Measurements from ENCODE around the gene TPM3. TPM values are rescaled to one million over a fixed set of nuclear protein-coding genes. Genes with fewer than 3 reads are reported as not detected.
A peak's percentile ranks its signal among the peaks of the same experiment; 100 is the strongest.

Gene TPM3
- total RNA-seq, 1 experiment from 2014 or later: 681 TPM

GRCh38 chr1:154158307-154159125 lies 33.4 kb downstream of the TPM3 start:
- H3K9me3 Mint-ChIP-seq (ENCODE audit: unreplicated experiment): no peaks in the 10 kb centered on the region
- peaks cover 93% of the 10 kb centered on the region for H3K36me3 Mint-ChIP-seq (ENCODE audit: insufficient read depth, unreplicated experiment)
- no peaks in the 10 kb centered on the region for H3K27me3 Mint-ChIP-seq (ENCODE audit: insufficient read depth, unreplicated experiment)
- Histone ChIP-seq H3K4me3 (ENCODE audit: low read depth, low read length) (no peak overlapping the region), H3K9me3 (no peaks in the 10 kb centered on the region), H3K4me1 (peaks cover 13% of the 10 kb centered on the region; the same call in 1 of the 2 replicates), H3K36me3 (ENCODE audit: control insufficient read depth, insufficient read depth, low read length) (no peaks in the 10 kb centered on the region; the same call in none of the 2 replicates), H3K27me3 (replicated peaks; ENCODE audit: control insufficient read depth, insufficient read depth, low read length) (no peaks in the 10 kb centered on the region)
- peak overlapping the region; percentile 75 for H3K27ac Mint-ChIP-seq (ENCODE audit: unreplicated experiment)
- no peak for DNase-seq
- ChIA-PET POLR2A (interaction anchor here (1.0 kb wide), 1 partner anchor 168 kb away, joined by 3 read pairs; no protein-coding TSS in a partner anchor), CTCF (interaction anchor here (1.0 kb wide), 1 partner anchor 176 kb away, joined by 4 read pairs; no protein-coding TSS in a partner anchor)
- no TSS peak for BruUV-seq (replicated peaks)
- intact Hi-C loops (cut with micrococcal nuclease; ENCODE audit: unreplicated experiment): no loop called here
- TF ChIP-seq CTCF (IDR thresholded peaks at IDR 0.05; ENCODE audit: insufficient read depth in 1 of 2, low read depth in 1 of 2, low read length in 1 of 2, severe bottlenecking in 1 of 2, unreplicated experiment in 1 of 2): no peak
- H3K4me1 Mint-ChIP-seq (ENCODE audit: low read depth, unreplicated experiment): peaks cover 24% of the 10 kb centered on the region
- no peak overlapping the region for H3K4me3 Mint-ChIP-seq (ENCODE audit: unreplicated experiment)

- Mint-ChIP-seq H3K36me3 (ENCODE audit: insufficient read depth, unreplicated experiment) (peaks cover 85% of the 10 kb centered on the region), H3K27ac (ENCODE audit: unreplicated experiment) (peak overlapping the region; percentile 75), H3K27me3 (ENCODE audit: insufficient read depth, unreplicated experiment) (no peaks in the 10 kb centered on the region), H3K4me1 (ENCODE audit: low read depth, unreplicated experiment) (peaks cover 18% of the 10 kb centered on the region), H3K9me3 (ENCODE audit: unreplicated experiment) (no peaks in the 10 kb centered on the region), H3K4me3 (ENCODE audit: unreplicated experiment) (no peak overlapping the region)
- TF ChIP-seq CTCF (IDR thresholded peaks at IDR 0.05; ENCODE audit: insufficient read depth in 1 of 2, low read depth in 1 of 2, low read length in 1 of 2, severe bottlenecking in 1 of 2, unreplicated experiment in 1 of 2): no peak
- Histone ChIP-seq H3K36me3 (ENCODE audit: control insufficient read depth, insufficient read depth, low read length) (no peaks in the 10 kb centered on the region; the same call in none of the 2 replicates), H3K27me3 (replicated peaks; ENCODE audit: control insufficient read depth, insufficient read depth, low read length) (no peaks in the 10 kb centered on the region), H3K4me3 (ENCODE audit: low read depth, low read length) (no peak overlapping the region), H3K9me3 (no peaks in the 10 kb centered on the region), H3K4me1 (peaks cover 13% of the 10 kb centered on the region; the same call in 1 of the 2 replicates)
- intact Hi-C loops (cut with micrococcal nuclease; ENCODE audit: unreplicated experiment): no loop called here
- no TSS peak for BruUV-seq (replicated peaks)
- ChIA-PET POLR2A (interaction anchor here (1.0 kb wide), 1 partner anchor 168 kb away, joined by 3 read pairs; no protein-coding TSS in a partner anchor), CTCF (interaction anchor here (1.0 to 1.3 kb wide), 2 partner anchors 53 to 177 kb away, joined by 4 read pairs; no protein-coding TSS in a partner anchor)
- DNase-seq: peak; percentile 41 to 53
Measured at GRCh38 chr1:154157520-154158306, 34.2 kb downstream of the TPM3 start.

- POLR2A ChIA-PET: interaction anchor here (0.6 kb wide), 1 partner anchor 121 kb away, joined by 4 read pairs; no protein-coding TSS in a partner anchor
- intact Hi-C loops (cut with micrococcal nuclease; ENCODE audit: unreplicated experiment): no loop called here
- Histone ChIP-seq H3K4me3 (ENCODE audit: low read depth, low read length) (no peak overlapping the region), H3K27me3 (replicated peaks; ENCODE audit: control insufficient read depth, insufficient read depth, low read length) (no peaks in the 10 kb centered on the region), H3K4me1 (peaks cover 13% of the 10 kb centered on the region; the same call in 1 of the 2 replicates), H3K9me3 (no peaks in the 10 kb centered on the region), H3K36me3 (ENCODE audit: control insufficient read depth, insufficient read depth, low read length) (no peaks in the 10 kb centered on the region; the same call in none of the 2 replicates)
- DNase-seq: no peak
- peaks cover 61% of the 10 kb centered on the region for H3K36me3 Mint-ChIP-seq (ENCODE audit: insufficient read depth, unreplicated experiment)
- H3K4me3 Mint-ChIP-seq (ENCODE audit: unreplicated experiment): no peak overlapping the region
- no peak for TF ChIP-seq CTCF (IDR thresholded peaks at IDR 0.05; ENCODE audit: insufficient read depth in 1 of 2, low read depth in 1 of 2, low read length in 1 of 2, severe bottlenecking in 1 of 2, unreplicated experiment in 1 of 2)
- peaks cover 18% of the 10 kb centered on the region for H3K4me1 Mint-ChIP-seq (ENCODE audit: low read depth, unreplicated experiment)
- BruUV-seq (replicated peaks): no TSS peak
- H3K27ac Mint-ChIP-seq (ENCODE audit: unreplicated experiment): no peak overlapping the region
- H3K27me3 Mint-ChIP-seq (ENCODE audit: insufficient read depth, unreplicated experiment): no peaks in the 10 kb centered on the region
- H3K9me3 Mint-ChIP-seq (ENCODE audit: unreplicated experiment): no peaks in the 10 kb centered on the region
- CTCF ChIA-PET: interaction anchor here (0.7 kb wide), 1 partner anchor 180 kb away, joined by 4 read pairs; no protein-coding TSS in a partner anchor
Measured at GRCh38 chr1:154155251-154155650, 36.6 kb downstream of the TPM3 start.
